GM18517 (cell line): Measurements from ENCODE around the gene KLHDC3.
A peak's percentile ranks its signal among the peaks of the same experiment; 100 is the strongest.

Source experiments
- ATAC-seq: cut with Tn5 transposase; IDR thresholded peaks from one replicate; pipeline ENCODE4 v1.9.1; 2021; ENCODE audit warnings: mild to moderate bottlenecking, moderate library complexity; ENCODE audit not compliant: unreplicated experiment

Gene KLHDC3

GRCh38 chr6:43054206-43054943 is 40.3 kb downstream of the KLHDC3 start:
- ATAC-seq = no peak

GRCh38 chr6:43055966-43056365 is 41.9 kb downstream of the KLHDC3 start:
- no peak for ATAC-seq

- no peak for ATAC-seq
Measured at GRCh38 chr6:43058531-43058930, 44.5 kb downstream of the KLHDC3 start.

GRCh38 chr6:43059168-43060033 is 45.4 kb downstream of the KLHDC3 start, which contains the start of the genes KLC4 and MRPL2:
Gene KLC4 (plus strand): TSS chr6:43059631. CDS start chr6:43061336, 1,705 bp downstream.
Gene MRPL2 (minus strand): TSS chr6:43059434. CDS start chr6:43059381, 53 bp downstream.
- peak; percentile 90 for ATAC-seq

GRCh38 chr6:43060034-43060754 is 46.1 kb downstream of the KLHDC3 start:
- ATAC-seq = no peak

GRCh38 chr6:43060755-43061633 is 46.9 kb downstream of the KLHDC3 start:
- no peak for ATAC-seq

GRCh38 chr6:43061861-43062260 is 47.8 kb downstream of the KLHDC3 start:
- no peak for ATAC-seq

GRCh38 chr6:43062818-43063217 is 48.8 kb downstream of the KLHDC3 start:
- ATAC-seq = no peak

GRCh38 chr6:43070028-43070632 is 56.1 kb downstream of the KLHDC3 start:
- ATAC-seq = no peak
